RKO (cell line): Measurements from ENCODE around the gene ZSWIM3.
"Not testable (repeated sequence)": the region's sequence is repeated elsewhere in the genome, so short reads cannot be mapped to it uniquely, and the experiment has no call there.

Experiments used
- DNase-seq: peaks from one replicate; pipeline ENCODE4 v3.0.0-alpha.2; 2016; ENCODE audit warnings: low spot score

ZSWIM3 gene

DNA sequence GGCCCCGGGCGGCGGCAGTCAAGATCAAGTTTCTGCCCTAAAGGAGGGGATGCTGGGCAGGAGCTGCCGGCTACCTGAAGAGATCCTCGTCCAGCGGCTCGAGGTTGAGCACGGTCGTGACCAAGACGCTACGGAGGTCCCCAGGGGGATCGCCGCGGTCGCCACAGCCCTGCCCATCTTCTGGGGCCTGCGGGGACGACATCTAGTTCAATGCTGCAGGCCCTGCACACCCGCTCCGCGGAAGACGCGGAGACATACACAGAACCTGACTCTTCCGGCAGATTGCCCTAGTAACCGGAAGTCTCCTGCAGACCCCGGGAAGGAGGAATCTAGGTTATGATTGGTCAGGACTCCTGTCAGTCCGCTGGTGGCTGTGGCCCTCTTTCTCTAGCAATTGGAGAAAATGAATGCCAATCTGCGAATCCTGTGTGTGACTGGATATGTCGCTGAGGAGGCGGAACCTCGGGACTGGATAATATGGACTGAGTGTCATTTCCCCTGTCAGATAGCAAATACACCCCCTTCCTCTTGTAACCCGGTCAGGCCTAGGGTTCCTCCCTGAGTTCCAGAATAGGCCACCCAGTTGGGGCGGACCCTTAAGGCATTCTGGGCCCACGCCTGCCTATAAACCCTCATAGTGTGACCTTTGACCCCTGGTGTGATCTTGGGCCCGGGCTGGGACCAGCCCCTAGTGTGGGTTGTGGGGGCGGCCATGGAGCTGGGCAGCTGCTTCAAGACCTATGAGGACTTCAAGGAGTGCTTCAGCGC is at the start of gene ZSWIM3, which contains the start of gene ACOT8:
Gene ZSWIM3 (plus strand): TSS at position 501 of the 768 bp plus-strand sequence. CDS start 212 bp downstream, at position 713.
Gene ACOT8 (minus strand): TSS at position 279 of the 768 bp plus-strand sequence. CDS start 77 bp downstream, at position 202.
- peak; percentile 100 for DNase-seq

DNA sequence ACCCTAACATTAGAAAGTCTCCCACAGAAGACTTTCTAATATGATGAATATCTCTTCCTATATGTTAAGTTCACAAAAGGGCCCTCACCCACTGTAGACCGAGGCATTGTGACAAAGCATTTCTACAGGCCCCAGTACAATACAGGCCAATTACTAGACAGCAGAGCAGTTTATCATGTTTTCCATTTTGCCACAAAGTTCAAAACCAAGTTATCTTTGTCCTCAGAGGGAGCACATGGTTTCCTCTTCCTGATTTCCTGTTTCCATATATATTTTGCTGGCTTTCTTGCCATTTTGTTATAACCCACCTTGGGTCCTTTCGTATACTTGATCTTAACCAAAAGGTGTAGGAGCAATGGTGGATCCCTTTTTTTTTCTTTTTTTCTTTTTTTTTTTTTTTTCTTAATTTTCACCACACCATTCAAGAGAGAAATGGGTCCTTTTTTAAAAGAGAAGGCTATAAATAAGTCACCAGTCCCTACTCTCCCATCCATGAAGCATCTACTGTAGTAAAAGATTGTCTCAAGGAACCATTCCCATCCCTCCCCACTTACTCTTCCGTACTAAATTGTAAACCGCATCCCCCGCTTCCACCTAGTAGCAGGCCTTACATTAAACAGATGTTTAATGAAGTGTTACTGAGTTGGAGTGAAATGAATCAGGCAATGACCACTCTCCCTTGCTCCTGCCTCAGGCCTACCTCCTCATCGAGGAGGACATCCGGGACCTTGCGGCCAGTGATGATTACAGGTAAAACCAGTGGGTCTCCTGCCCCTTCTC is 47.0 kb upstream of the ZSWIM3 start:
- DNase-seq = no peak

DNA sequence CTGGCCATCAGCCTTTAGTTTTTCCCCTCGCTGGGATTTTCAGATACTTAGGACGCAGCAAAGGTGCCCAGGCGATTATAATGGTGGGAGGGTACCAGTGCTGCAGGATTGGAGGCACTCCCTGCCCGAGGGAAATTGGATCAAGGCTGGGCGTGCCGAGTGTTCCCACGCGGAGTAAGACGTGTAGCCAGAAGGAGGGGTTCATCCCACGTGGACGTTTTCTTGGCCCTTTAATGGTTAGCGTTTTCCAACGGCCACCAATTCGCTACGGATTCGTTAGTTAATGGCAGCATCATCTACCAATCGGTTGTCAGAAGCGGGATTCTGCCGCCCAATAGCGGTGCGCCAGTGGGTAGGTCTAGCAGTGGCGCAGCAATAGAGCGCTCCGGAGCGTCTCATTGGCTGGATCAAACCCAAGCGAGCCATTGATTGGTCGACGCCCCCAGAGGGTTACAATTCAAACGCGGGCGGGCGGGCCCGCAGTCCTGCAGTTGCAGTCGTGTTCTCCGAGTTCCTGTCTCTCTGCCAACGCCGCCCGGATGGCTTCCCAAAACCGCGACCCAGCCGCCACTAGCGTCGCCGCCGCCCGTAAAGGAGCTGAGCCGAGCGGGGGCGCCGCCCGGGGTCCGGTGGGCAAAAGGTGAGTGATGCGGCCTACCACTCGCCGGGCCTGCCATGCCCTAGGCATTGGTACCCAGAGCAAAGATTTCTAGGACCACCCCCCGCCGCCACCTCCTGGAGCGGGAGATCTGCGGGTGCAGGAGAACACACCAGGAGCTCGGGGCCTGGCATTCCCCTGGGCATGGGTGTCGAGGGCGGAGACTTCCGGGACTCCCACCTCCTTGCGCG is 45.0 kb upstream of the ZSWIM3 start, which contains the start of gene UBE2C:
Gene UBE2C (plus strand): TSS at position 488 of the 849 bp plus-strand sequence. CDS start 52 bp downstream, at position 540.
- DNase-seq = peak; percentile 100

DNA sequence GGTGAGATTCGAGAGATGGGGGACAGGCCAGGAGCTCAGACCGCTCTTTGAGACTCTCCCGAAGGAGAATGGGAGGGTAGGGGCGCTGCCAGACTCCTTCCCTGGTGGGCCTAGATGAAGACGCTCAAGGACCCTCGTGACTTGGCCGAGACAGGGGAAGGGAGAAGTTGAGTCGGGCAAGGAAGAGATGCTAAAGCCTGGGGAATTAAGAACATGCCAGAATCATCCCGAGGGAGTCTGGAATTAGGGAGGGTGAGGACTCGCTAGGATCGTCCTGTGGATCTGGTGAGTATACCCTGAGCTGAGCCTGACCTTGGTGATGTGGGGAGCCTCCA is 44.4 kb upstream of the ZSWIM3 start:
- no peak for DNase-seq

DNA sequence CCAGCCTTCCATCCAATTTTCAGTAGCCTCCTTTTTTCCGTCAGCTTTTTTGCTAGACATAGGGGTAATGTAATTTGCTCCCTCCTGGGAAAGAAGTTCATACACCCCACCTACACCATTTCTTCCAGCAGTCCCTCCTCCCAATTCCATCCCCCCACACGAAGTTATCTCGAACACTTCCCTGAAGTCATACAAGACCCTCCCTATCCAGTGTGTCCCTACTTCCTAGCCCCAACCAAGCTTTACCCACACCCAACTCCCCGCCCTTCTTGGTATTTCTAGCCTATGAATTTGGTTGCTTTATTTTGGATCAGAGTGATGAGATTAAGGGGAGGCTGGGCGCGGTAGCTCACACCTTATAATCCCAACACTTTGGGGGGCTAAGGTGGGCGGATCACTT is 43.9 kb upstream of the ZSWIM3 start:
- no peak for DNase-seq

DNA sequence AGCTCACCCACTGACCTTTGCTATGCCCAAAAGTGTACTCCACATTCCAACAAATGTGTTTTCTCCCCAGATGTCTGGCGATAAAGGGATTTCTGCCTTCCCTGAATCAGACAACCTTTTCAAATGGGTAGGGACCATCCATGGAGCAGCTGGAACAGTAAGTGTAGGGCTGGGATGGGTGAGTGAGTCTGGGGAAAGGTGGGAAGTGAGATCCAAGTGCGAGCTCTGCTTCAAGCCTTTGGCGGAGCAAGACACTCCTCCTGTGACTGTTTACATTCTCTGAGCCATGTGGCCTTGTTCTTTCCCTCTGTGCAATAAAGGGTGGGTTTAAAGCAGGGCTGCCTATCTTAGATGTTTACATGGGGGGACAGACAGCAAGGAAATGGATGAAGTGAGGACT is 43.1 kb upstream of the ZSWIM3 start:
- DNase-seq = no peak

DNA sequence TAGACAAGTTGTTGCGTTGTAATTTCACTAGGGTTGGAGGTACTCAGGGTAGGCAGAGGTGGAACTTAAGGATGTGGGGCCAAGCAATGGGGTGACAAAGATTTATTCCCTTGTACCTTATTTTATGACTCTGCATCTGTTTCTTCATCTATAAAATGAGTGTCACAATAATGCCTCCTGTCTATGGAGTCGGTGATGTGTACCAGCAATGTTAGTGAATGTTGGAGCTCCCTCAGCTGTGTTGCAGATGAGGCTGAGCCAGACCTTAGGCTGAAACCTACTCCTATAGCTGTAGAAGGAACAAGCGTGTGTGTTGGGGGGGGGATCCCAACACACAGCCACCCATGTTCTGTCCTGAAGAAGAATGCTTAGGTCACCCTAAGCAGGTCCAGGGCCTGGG is 40.5 kb upstream of the ZSWIM3 start:
- DNase-seq = no peak

DNA sequence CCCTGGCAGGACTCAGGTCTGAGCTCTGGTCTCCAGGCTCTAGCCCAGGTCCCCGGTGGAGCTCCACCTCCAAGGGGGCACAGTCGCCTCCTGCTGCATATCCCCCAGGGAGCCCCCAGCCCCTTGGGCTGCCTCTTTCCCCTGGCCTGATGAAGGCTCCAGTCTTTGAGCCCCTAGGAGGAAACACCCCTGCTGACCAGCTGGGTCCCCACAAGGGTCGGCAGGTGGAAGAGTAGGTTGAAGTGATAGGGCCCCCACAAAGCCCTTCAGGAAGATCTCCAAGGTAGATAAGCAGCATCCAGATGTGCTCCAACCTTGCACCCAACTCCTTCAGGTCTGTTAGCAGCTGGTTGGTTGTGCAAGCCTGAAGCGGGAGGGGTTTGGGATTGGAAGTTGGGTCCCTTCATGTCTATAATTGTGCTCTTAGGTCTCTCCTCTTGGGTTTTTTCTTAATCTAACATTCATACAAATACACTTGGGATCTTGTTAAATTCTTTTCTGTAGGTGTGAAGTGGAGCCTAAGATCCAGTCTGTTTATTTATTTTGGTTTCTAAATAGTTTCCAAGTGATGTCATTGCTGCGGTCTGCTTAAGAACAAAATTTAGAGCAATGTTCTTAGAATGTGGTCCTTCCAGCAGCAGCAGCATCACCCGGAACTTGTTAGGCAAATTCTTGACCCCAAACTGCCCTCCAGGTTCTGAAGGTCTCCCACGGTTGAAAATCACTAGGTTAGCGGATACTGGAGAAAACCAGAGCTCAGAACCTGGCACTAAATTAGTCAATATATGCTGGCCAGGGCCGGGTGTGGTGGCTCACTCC is 39.8 kb upstream of the ZSWIM3 start:
- DNase-seq = no peak

DNA sequence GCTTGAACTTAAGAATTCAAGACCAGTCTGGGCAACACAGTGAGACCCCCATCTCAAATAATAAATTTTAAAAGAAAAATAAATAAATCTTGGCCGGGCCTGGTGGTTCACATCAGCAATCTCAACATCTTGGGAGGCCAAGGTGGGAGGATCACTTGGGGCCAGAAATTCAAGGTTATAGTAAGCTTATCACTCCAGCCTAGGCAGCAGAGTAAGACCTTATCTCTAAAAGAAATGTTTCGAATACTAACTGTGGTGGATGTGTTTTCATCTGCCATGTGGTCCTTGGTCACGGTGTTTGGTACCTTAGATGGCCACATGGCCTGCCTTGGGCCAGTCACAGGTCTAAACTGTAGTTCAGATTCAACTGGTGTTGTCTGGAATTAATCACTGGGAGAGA is 39.2 kb upstream of the ZSWIM3 start:
- no peak for DNase-seq

DNA sequence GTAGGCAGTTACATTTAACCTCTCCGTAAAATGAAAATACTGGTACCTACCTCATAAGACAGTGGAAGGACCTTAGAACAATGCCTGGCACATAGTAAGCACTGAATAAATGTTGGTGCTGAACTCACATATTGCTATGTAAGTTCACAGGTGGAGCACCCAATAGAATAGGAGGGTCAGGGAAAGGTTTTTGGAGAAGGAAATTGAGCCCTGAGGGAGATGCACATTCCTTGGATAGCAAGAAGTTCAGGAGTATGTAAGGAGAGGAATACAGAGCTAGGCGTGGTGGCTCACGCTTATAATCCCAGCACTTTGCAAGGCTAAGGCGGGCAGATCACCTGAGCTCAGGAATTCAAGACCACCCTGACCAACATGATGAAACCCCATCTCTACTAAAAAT is 37.9 kb upstream of the ZSWIM3 start:
- DNase-seq = no peak

DNA sequence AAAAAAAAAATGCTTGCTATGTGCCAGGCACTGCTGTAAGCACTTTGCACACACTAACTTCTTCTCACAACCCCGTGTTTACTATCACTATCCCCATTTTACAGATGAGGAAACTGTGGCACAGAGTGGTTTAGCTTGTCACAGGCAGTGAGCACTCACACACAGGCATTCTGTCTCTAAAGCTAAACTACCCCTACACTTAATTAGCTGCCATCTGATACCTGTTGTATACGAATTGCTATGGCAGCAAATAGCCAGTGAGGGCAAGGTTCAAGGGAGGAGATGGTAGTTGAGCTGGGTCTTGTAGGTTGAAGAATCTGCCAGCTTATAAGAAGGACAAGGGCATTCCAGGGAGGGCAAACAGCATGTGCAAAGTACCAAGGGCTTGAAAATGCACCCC is 35.5 kb upstream of the ZSWIM3 start:
- DNase-seq = no peak

DNA sequence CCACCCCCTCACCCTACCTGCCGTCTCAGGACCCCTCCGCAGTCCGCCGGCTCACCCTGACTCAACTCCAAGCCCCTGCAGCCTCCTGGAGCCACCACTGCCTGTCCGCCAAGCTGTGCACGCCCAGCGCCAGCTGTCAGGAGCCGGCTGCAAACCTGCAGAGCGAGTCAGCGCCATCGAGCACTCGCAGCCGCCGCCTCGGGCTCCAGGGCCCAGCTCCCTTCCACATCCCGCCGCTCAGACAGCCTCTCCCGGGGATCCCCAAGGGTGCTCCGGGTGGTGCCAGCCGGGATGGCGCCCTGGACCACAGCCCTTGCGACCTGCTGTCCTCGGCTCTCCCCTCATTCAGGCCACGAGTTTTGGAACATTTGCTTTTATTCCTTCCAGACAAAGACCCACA is 34.6 kb upstream of the ZSWIM3 start:
- DNase-seq = peak; percentile 55

DNA sequence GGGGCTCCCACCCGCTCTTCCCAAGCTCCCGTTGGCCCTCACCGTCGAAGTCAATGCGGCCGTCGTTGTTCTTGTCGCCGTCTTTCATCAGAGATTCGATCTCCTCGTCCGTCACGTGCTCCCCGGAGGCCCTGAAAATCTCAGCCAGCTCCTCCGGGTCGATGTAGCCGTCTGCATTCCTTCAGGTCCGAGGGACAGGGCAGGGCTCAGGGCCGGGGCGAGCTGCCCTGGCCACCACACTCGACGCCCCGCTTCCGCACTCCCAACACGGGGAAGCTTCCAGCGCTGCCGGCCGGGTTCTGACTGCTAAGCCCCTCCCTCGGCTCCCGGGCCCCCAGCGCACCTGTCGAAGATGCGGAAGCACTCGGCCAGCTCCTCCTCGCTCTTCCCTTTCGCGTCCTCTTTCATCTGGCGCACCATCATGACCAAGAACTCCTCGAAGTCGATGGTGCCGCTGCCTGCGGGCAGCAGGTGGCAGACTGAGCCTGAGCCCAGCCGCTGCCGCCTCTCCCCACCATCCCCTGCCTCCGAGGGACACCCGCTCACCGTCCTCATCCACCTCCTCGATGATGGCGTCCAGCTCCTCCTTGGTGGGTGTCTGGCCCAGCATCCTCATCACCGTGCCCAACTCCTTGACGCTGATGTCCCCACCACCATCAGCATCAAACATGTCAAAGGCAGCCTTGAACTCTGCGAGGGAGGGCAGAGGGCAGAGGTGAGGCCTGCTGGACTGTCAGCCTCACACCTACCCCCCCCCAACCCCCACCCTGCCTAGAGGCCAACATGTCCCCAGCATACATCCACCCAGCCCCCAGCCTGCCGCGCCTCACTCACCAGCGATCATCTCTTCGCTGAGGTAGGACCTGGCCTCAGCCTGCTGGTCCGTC is 33.2 kb upstream of the ZSWIM3 start:
- DNase-seq = no peak

DNA sequence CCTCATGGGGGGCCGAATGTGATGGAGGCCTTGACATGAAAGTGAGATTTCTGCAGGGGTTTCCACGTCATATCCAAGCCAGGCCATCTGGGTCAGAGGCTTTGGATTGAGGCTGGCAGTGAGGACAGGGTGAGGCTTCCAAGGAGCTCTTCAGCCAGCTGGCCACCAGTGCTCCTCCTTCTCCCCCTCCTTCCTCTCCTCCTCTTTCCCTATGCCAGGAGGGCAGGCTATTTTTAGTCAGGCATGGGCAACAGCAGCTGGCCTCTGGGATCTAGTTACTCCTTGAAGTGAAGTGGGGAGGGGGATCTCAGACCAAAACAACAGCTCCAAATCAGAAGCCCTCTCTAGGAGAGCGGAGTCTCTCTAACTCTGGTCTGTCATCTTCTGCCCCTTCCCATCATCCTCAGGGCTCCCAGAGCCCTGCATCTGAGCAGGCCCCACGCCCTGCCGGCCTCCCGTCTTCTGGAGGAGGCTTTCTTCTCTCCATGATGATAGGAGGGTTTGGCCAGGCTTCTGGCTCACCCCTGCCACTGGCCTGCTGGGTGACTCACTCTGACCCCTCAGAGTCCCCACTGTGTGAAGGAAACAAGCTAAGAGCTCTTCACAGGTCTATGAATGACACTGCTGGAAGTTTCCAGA is 30.9 kb upstream of the ZSWIM3 start:
- no peak for DNase-seq

DNA sequence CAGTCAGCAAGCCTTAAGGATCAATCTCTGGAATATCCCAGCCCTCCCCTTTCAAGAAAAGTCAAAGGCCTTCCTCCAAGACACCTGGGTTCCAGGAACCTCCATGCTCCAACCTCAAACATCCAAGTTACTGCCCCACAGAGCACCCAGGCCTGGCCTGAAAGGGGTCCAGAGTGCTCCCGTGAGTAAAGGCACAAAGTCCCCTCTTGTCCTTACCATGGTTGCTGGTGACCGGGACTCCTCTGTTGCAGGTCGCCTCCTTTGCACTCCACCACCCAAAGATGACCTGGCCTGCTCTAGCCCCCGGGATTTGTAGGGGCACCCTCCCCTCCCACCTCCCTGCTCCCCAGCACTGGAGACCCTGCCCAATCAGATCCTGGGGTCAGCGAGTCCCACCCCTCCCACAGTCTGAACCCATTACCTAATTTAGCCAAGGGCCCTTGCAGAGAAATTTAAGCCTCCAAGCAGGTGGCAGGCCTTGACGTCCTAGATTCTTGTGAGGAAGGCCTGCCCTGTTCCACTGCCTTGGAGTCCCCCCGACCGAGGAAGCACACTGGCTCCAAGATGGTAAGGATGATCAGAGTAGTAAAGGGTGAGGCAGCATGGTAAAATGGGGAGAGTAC is 30.3 kb upstream of the ZSWIM3 start, which contains the start of gene TNNC2:
Gene TNNC2 (minus strand): TSS at position 283 of the 623 bp plus-strand sequence. CDS start 64 bp downstream, at position 219.
- DNase-seq = no peak

DNA sequence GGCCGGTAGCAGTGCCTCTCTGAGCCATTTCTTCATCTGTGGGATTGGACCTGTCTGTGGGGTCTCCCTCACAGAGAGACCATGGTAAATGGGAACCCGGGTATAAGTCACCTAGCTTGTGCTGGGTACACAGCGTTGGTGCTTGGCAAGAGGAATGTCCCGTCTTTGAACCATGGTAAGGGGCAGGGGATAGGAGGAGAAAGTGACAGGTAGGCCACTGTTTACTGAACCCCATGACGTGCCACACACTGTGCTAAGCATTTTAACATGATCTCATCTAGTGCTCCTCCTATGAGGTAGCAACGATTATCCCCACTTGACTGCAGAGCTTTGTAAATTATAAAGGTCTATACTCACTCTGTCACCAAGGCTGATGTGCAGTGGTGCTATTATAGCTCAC is 29.7 kb upstream of the ZSWIM3 start:
- DNase-seq = no peak

DNA sequence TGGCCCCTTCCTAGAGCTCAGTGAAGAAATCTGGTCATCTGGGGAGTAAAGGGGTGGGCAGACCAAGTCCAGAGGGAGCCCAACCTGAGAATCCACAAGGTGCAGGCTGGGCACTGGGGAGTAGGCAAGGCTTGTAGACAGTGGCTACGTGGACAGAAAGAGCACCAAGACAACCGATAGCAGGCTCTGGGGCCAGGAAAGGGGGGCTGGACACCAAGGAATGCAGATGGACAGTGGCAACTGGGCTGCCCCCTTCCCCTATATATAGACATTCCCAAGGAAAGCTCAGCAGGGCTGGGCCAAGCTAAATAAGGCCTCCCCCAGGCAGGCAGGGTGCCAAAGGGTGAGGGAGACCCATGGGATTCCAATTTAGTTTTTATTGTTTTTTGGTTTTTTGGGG is 28.8 kb upstream of the ZSWIM3 start:
- DNase-seq = no peak

DNA sequence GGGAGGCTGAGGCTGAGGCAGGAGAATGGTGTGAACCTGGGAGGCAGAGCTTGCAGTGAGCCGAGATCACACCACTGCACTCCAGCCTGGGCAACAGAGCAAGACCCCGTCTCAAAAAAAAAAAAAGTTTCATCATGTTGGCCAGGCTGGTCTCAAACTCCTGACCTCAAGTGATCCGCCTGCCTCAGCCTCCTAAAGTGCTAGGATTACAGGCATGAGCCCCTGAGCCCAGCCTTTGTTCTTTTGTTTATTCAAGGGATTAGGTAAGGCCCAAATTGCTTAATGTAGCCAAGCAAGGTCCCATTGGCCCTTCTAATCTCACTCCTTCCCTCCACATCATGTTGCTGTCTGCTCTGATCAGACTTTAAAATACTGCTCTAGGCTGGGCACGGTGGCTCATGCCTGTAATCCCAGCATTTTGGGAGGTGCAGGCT is 27.7 kb upstream of the ZSWIM3 start:
- not testable (repeated sequence) for DNase-seq

DNA sequence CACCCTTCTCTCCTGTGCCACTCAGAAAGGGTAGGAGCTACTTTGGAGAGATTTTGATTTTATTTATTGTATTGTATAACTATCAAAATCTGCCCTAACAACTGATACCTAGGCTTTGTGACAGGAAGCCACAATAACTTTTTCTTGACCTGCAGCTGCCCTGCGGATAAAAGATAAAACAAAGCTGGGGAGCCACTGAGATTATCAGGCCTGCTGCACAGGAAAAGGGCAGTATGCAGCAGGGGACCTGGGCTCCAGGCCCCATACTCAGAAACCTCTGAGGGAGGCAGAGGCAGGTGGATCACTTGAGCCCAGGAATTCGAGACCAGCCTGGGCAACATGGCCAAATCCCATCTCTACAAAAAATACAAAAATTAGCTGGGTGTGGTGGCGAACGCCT is 24.8 kb upstream of the ZSWIM3 start:
- no peak for DNase-seq
